Fibroblast of skin of right biceps (primary cell): ENCODE results near the gene PTRH2.
"Not testable (repeated sequence)": the region's sequence is repeated elsewhere in the genome, so short reads cannot be mapped to it uniquely, and the experiment has no call there.

Experiments
- DNase-seq: peaks from one replicate; pipeline ENCODE4 v3.0.0-alpha.2; 2013

The PTRH2 gene

GRCh38 chr17:59707149-59707970 lies at the start of gene PTRH2, which contains the start of gene VMP1:
TSS of gene PTRH2 (minus strand) at chr17:59707430. CDS start at chr17:59697978, 9,452 bp downstream.
TSS of gene VMP1 (plus strand) at chr17:59707654. CDS start at chr17:59731447, 23,793 bp downstream.
- DNase-seq: peak; percentile 100

- DNase-seq: peak; percentile 97
Observed at GRCh38 chr17:59756236-59756818, 49.1 kb upstream of the PTRH2 start.

- not testable (repeated sequence) for DNase-seq
Observed at GRCh38 chr17:59755069-59755468, 47.8 kb upstream of the PTRH2 start.

GRCh38 chr17:59754552-59754951 lies 47.3 kb upstream of the PTRH2 start:
- DNase-seq: peak; percentile 99

- peak; percentile 90 for DNase-seq
Observed at GRCh38 chr17:59753522-59754467, 46.6 kb upstream of the PTRH2 start.

- DNase-seq: no peak
Observed at GRCh38 chr17:59752922-59753321, 45.7 kb upstream of the PTRH2 start.

- DNase-seq: peak; percentile 42
Observed at GRCh38 chr17:59752446-59752845, 45.2 kb upstream of the PTRH2 start.

GRCh38 chr17:59751955-59752413 lies 44.8 kb upstream of the PTRH2 start:
- no peak for DNase-seq

- no peak for DNase-seq
Observed at GRCh38 chr17:59748591-59748990, 41.4 kb upstream of the PTRH2 start.

- DNase-seq: peak; percentile 58
Observed at GRCh38 chr17:59746849-59747445, 39.7 kb upstream of the PTRH2 start.

GRCh38 chr17:59745040-59745439 lies 37.8 kb upstream of the PTRH2 start:
- no peak for DNase-seq

- DNase-seq: no peak
Observed at GRCh38 chr17:59743842-59744241, 36.6 kb upstream of the PTRH2 start.

GRCh38 chr17:59737324-59737723 lies 30.1 kb upstream of the PTRH2 start:
- DNase-seq: no peak

- DNase-seq: no peak
Observed at GRCh38 chr17:59734226-59734625, 27.0 kb upstream of the PTRH2 start.

GRCh38 chr17:59733697-59734096 lies 26.5 kb upstream of the PTRH2 start:
- no peak for DNase-seq

GRCh38 chr17:59730268-59730834 lies 23.1 kb upstream of the PTRH2 start:
- DNase-seq: no peak

- no peak for DNase-seq
Observed at GRCh38 chr17:59727817-59728533, 20.7 kb upstream of the PTRH2 start.

GRCh38 chr17:59725691-59726090 lies 18.5 kb upstream of the PTRH2 start:
- DNase-seq: no peak

GRCh38 chr17:59723607-59724006 lies 16.4 kb upstream of the PTRH2 start:
- no peak for DNase-seq

- DNase-seq: no peak
Observed at GRCh38 chr17:59723041-59723440, 15.8 kb upstream of the PTRH2 start.

- DNase-seq: no peak
Observed at GRCh38 chr17:59722623-59723022, 15.4 kb upstream of the PTRH2 start.

- no peak for DNase-seq
Observed at GRCh38 chr17:59719526-59719925, 12.3 kb upstream of the PTRH2 start.
